ENCODE data around the gene DDX10. TPM values are rescaled to one million over a fixed set of nuclear protein-coding genes. Genes with fewer than 3 reads are reported as not detected.

The DDX10 gene
- total RNA-seq, 1 experiment from 2014 or later, result 48.3 TPM

DNA sequence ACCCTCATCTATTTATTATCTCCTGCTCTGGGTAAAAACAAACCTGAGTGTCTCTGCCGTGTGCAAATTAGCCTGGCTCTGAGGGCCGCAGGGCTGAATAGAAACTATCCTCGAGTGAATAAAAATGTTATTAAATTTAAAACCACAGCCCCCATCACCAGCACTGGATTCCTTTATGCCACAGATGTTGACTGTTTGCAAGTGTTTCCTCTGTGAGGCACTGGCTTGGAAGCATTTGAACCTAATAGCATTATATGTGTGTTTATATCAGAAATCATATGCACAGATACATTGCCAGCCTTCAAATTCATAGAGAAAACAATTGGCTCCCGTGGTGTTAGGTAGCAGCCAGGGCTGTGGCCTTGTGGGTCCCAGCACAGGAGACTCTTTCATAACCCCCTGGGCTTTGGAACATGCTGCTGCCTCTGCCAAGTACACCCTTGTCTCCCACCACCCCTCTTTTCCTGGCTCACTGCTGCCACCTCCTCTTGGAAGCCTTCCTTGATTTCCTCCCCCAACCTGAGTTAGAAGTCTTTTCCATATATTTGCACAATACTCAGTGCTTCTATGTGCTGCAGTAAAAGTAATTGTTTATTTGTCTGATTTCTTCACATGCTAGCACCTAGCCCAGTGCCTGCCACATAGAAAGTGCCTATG lies 294.4 kb downstream of the DDX10 start:
- no peak overlapping the region for H3K9ac ChIP-seq (ENCODE audit: extremely low read depth, insufficient read length, low read length)
- H2BK20ac ChIP-seq (ENCODE audit: low read depth, low read length, poor library complexity, severe bottlenecking), result no peak overlapping the region
- no peaks in the 10 kb centered on the region for H3K9me3 ChIP-seq (ENCODE audit: control insufficient read depth, low read depth, low read length)
- H3K4ac ChIP-seq (ENCODE audit: low read depth, low read length), result no peak overlapping the region
- no peak overlapping the region for H4K91ac ChIP-seq (ENCODE audit: insufficient read length, low read depth, low read length)
- no peaks in the 10 kb centered on the region for H3K27me3 ChIP-seq (ENCODE audit: insufficient read depth, low read length)
- no peak overlapping the region for H3K14ac ChIP-seq (ENCODE audit: insufficient read depth, low read length)
- H3K79me1 ChIP-seq (ENCODE audit: insufficient read depth, low read depth, low read length, poor library complexity, severe bottlenecking), result no peaks in the 10 kb centered on the region
- no peak overlapping the region for H4K8ac ChIP-seq (replicated peaks; ENCODE audit: insufficient read length, low read depth, low read length)
- Mint-ChIP-seq H3K9me3 (no peaks in the 10 kb centered on the region; a peak in 1 of 5 replicates), H3K36me3 (ENCODE audit: insufficient read depth in 1 of 3, low read depth in 3 of 3) (no peaks in the 10 kb centered on the region), H3K4me3 (no peak overlapping the region), H3K27ac (peak overlapping the region; percentile 4 to 63 (median 62); a peak in 1 of 7 replicates), H3K27me3 (ENCODE audit: low read depth) (no peaks in the 10 kb centered on the region), H3K4me1 (peaks cover 26 to 37% of the 10 kb centered on the region in 2 experiments)
- DNase-seq, result no peak
- no peak overlapping the region for H3K27ac ChIP-seq (ENCODE audit: insufficient read length, low read depth, low read length)
- no peak overlapping the region for H3K4me2 ChIP-seq (ENCODE audit: insufficient read depth, insufficient read length, low read length)
- H4K20me1 ChIP-seq (ENCODE audit: control insufficient read depth, insufficient read depth, insufficient read length), result no peaks in the 10 kb centered on the region
- no CpG with 5 or more reads among the region's 4 CpGs for WGBS (ENCODE audit: extremely low coverage, insufficient read length, low lambda C conversion rate)
- no peak overlapping the region for H2BK15ac ChIP-seq (ENCODE audit: low read depth, low read length)
- H2AK5ac ChIP-seq (ENCODE audit: insufficient read length, low read length), result no peak overlapping the region
- H2AFZ ChIP-seq (ENCODE audit: low read length), result no peak overlapping the region
- H2BK12ac ChIP-seq (ENCODE audit: insufficient read length, low read depth, low read length), result no peak overlapping the region
- no peak overlapping the region for H4K5ac ChIP-seq (ENCODE audit: insufficient read length, low read depth, low read length)
- no peak overlapping the region for H3T11ph ChIP-seq (ENCODE audit: low read length)
- no peaks in the 10 kb centered on the region for H3K79me2 ChIP-seq (ENCODE audit: insufficient read depth, low read length)
- TF ChIP-seq CTCF (conservative IDR thresholded peaks at IDR 0.05), result no peak
- no peak overlapping the region for H3K18ac ChIP-seq (ENCODE audit: insufficient read length, low read depth, low read length)
- no peak overlapping the region for H2BK120ac ChIP-seq (ENCODE audit: low read depth, low read length, poor library complexity, severe bottlenecking)
- H2BK5ac ChIP-seq (ENCODE audit: insufficient read length, low read length), result no peak overlapping the region
- H3K23ac ChIP-seq (ENCODE audit: insufficient read length, low read depth, low read length), result no peak overlapping the region
- peaks cover 5% of the 10 kb centered on the region; the same call in 1 of the 2 replicates for H3K4me1 ChIP-seq (ENCODE audit: insufficient read depth, low read length)
- no peak overlapping the region for H3K56ac ChIP-seq (ENCODE audit: insufficient read length, low read depth, low read length)
- no peaks in the 10 kb centered on the region for H3K23me2 ChIP-seq (ENCODE audit: insufficient read length, low read depth, low read length, poor library complexity, severe bottlenecking)
